Thyroid gland (tissue), 4 donors: ENCODE data around the gene HNRNPH2. TPM values are rescaled to one million over a fixed set of nuclear protein-coding genes. Genes with fewer than 3 reads are reported as not detected.

Experiments
- DNase-seq, 2 donors: peaks; one replicate each; pipeline ENCODE4 v3.0.0-alpha.2; 2019
- H3K27ac ChIP-seq, 3 donors: fragments of 200-600 bp; sonication (generic); 1 replicate in 2 of 3; 2 replicates in 1 of 3; pipeline ENCODE4 v1.5.1; 2016 to 2019; ENCODE audit warnings: mild to moderate bottlenecking in 1 of 3, moderate library complexity in 1 of 3
- H3K27me3 ChIP-seq: fragments of 200-600 bp; sonication (generic); one replicate; pipeline ENCODE4 v1.5.1; 2019
- H3K36me3 ChIP-seq, 2 donors: fragments of 200-600 bp; sonication (generic); one replicate each; pipeline ENCODE4 v1.5.1; 2016 to 2019
- H3K4me1 ChIP-seq, 2 donors: fragments of 200-600 bp; sonication (generic); one replicate each; pipeline ENCODE4 v1.5.1; 2017 to 2019
- H3K4me3 ChIP-seq, 3 donors: fragments of 200-600 bp; sonication (generic); replicated peaks in 1 of 3; 1 replicate in 2 of 3; 2 replicates in 1 of 3; pipeline ENCODE4 v1.5.1; 2016; ENCODE audit warnings: mild to moderate bottlenecking in 1 of 3
- H3K9me3 ChIP-seq: fragments of 200-600 bp; sonication (generic); one replicate; pipeline ENCODE4 v1.5.1; 2017
- POLR2A ChIP-seq, 2 donors: fragments of 450-650 bp; IDR thresholded peaks; one replicate each; pipeline ENCODE4 v1.6.1; 2017; ENCODE audit warnings: antibody characterized with exemption in 2 of 2, mild to moderate bottlenecking in 2 of 2, moderate library complexity in 1 of 2
- WGBS, 2 donors: methylation state at CpG; one replicate each; pipeline ENCODE4 v1.1.5; 2017; 5-methylcytosine and 5-hydroxymethylcytosine counted together
- intact Hi-C: fragments of 100-400 bp; cut with DNase I; formaldehyde crosslinking; loops from one replicate; pipeline ENCODE4 v1.15.1; 2023
- total RNA-seq, 4 donors: library from RNA; depleted of rRNA; stranded (reverse); fragments of >200 nt; gene quantifications; one replicate each; pipeline ENCODE4 v1.2.3, GENCODE V29; 2016
- TF ChIP-seq, protein P1 (sequence below), 6 experiments: fragments of 200-600 bp in 3 of 6; fragments of 450-650 bp in 3 of 6; sonication (generic) in 3 of 6; IDR thresholded peaks; one replicate each; pipeline ENCODE4 v1.5.1; 2016 to 2019; ENCODE audit warnings: antibody characterized with exemption in 6 of 6, mild to moderate bottlenecking in 2 of 6, inconsistent platforms in 1 of 6, moderate library complexity in 1 of 6

Gene HNRNPH2
- total RNA-seq, 4 donors from 2014 or later: 53.5 to 68.4 (median 67.5) TPM

GRCh38 chrX:101362757-101363156 lies 45.3 kb upstream of the HNRNPH2 start:
- Histone ChIP-seq H3K27ac (no peak overlapping the region), H3K27me3 (peaks cover 4% of the 10 kb centered on the region), H3K4me3 (no peak overlapping the region), H3K4me1 (no peaks in the 10 kb centered on the region), H3K36me3 (no peaks in the 10 kb centered on the region), H3K9me3 (no peaks in the 10 kb centered on the region)
- no peak for DNase-seq
- intact Hi-C loops: no loop called here
- TF ChIP-seq, protein P1, sequence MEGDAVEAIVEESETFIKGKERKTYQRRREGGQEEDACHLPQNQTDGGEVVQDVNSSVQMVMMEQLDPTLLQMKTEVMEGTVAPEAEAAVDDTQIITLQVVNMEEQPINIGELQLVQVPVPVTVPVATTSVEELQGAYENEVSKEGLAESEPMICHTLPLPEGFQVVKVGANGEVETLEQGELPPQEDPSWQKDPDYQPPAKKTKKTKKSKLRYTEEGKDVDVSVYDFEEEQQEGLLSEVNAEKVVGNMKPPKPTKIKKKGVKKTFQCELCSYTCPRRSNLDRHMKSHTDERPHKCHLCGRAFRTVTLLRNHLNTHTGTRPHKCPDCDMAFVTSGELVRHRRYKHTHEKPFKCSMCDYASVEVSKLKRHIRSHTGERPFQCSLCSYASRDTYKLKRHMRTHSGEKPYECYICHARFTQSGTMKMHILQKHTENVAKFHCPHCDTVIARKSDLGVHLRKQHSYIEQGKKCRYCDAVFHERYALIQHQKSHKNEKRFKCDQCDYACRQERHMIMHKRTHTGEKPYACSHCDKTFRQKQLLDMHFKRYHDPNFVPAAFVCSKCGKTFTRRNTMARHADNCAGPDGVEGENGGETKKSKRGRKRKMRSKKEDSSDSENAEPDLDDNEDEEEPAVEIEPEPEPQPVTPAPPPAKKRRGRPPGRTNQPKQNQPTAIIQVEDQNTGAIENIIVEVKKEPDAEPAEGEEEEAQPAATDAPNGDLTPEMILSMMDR (IDR thresholded peaks at IDR 0.05): no peak
- no peak for TF ChIP-seq POLR2A (IDR thresholded peaks at IDR 0.05)

- intact Hi-C loops: no loop called here
- H3K27me3 ChIP-seq: peaks cover 4% of the 10 kb centered on the region
- no peak overlapping the region for H3K4me3 ChIP-seq
- no peak overlapping the region for H3K27ac ChIP-seq
- no peak for DNase-seq
- no peak for TF ChIP-seq POLR2A (IDR thresholded peaks at IDR 0.05)
- TF ChIP-seq, protein P1 (IDR thresholded peaks at IDR 0.05): no peak
- no peaks in the 10 kb centered on the region for H3K9me3 ChIP-seq
- H3K36me3 ChIP-seq: no peaks in the 10 kb centered on the region
- WGBS, 2 donors: 89 to 93% methylated on average over 1 of the region's 1 CpG
- H3K4me1 ChIP-seq: no peaks in the 10 kb centered on the region
Observed at GRCh38 chrX:101365301-101365795, 42.7 kb upstream of the HNRNPH2 start.

DNA sequence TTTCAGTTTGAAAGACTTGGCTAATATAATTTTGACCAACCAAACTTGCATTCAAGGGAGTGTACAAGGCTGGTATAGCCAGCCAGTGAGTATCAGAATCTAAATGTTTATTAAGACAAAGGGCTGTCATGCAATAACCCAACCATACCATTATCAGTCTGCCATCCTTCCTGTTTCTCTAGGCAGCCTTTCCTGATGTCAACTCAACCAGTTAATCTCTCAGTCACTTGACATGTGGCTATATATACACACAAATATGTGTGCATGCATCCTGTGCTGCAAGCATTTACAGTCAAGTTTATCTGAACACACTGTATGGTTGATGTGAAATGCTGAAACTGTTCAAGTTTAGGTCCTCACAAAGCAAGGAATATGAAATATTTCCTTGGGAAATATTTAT lies 39.2 kb upstream of the HNRNPH2 start:
- no peak overlapping the region for H3K27ac ChIP-seq
- no peaks in the 10 kb centered on the region for H3K9me3 ChIP-seq
- intact Hi-C loops: no loop called here
- no peak overlapping the region for H3K4me3 ChIP-seq
- no peaks in the 10 kb centered on the region for H3K4me1 ChIP-seq
- TF ChIP-seq POLR2A (IDR thresholded peaks at IDR 0.05): no peak
- TF ChIP-seq, protein P1 (IDR thresholded peaks at IDR 0.05): no peak
- H3K36me3 ChIP-seq: no peaks in the 10 kb centered on the region
- DNase-seq: no peak
- H3K27me3 ChIP-seq: peaks cover 4% of the 10 kb centered on the region

DNA sequence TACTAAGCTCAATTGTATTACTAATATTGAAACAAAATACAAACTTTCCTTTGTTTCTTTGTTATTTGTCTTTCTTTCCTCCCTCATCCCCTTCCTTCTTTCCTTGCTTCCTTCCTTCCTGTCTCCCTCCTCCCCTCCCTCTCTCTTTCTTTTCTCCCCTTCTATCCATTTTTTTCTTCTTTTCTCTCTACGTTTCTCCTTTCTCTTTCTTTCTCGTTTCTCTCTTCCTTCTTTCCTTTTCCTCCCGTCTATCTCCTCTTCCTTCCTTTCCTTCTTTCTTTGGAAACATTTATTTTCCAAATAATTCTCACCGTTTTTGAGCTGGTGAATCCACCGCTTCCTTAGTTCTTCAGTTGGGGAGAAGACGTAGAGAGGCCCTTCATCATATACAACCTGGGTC lies 38.3 kb upstream of the HNRNPH2 start:
- Histone ChIP-seq H3K9me3 (no peaks in the 10 kb centered on the region), H3K4me3 (no peak overlapping the region), H3K4me1 (no peaks in the 10 kb centered on the region), H3K36me3 (no peaks in the 10 kb centered on the region), H3K27ac (no peak overlapping the region), H3K27me3 (peaks cover 4% of the 10 kb centered on the region)
- 74 to 79% methylated on average over 6 of the region's 6 CpGs for WGBS, 2 donors
- no peak for TF ChIP-seq POLR2A (IDR thresholded peaks at IDR 0.05)
- TF ChIP-seq, protein P1 (IDR thresholded peaks at IDR 0.05): no peak
- DNase-seq: no peak
- intact Hi-C loops: no loop called here

DNA sequence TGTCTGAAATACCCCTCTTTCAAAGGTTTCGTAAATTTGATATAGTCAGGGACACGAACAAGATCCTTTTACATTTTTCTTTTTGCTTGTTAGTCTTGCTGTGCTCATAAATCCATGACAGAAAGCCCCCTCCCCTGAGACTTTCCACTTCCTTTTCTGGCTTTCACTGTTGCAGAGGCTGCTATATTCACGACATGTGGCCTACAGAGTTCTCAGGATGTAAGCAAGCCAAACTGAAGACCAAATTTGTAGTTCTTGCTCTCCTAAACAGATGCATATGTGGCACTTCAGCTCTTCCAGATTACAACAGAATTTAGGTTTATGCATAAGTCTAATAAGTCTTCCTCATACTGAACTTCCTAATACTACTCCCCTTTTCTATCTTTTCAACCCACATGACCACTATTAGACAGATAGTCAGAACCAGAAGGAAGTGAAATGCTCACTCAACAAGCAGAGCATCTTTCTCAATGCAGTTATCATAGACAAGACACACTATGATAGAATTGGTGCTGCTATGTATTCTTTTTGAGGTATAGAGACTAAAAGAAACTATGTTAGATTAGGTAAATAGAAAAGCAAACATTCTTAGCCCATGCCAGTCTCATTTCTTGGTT lies 37.0 kb upstream of the HNRNPH2 start:
- Histone ChIP-seq H3K27me3 (peaks cover 2% of the 10 kb centered on the region), H3K4me3 (no peak overlapping the region), H3K36me3 (no peaks in the 10 kb centered on the region), H3K9me3 (no peaks in the 10 kb centered on the region), H3K27ac (no peak overlapping the region), H3K4me1 (no peaks in the 10 kb centered on the region)
- intact Hi-C loops: no loop called here
- no peak for DNase-seq
- 57 to 69% methylated on average over 3 of the region's 3 CpGs for WGBS, 2 donors
- TF ChIP-seq, protein P1 (IDR thresholded peaks at IDR 0.05): no peak
- TF ChIP-seq POLR2A (IDR thresholded peaks at IDR 0.05): no peak
